HG02840 (cell line): ENCODE measurements around the gene BTG4.

Experiments
- ATAC-seq: cut with Tn5 transposase; IDR thresholded peaks from one replicate; pipeline ENCODE4 v1.9.1; 2021; ENCODE audit warnings: mild to moderate bottlenecking, moderate library complexity, moderate number of reproducible peaks; ENCODE audit not compliant: unreplicated experiment, low FRiP score

Gene BTG4

DNA sequence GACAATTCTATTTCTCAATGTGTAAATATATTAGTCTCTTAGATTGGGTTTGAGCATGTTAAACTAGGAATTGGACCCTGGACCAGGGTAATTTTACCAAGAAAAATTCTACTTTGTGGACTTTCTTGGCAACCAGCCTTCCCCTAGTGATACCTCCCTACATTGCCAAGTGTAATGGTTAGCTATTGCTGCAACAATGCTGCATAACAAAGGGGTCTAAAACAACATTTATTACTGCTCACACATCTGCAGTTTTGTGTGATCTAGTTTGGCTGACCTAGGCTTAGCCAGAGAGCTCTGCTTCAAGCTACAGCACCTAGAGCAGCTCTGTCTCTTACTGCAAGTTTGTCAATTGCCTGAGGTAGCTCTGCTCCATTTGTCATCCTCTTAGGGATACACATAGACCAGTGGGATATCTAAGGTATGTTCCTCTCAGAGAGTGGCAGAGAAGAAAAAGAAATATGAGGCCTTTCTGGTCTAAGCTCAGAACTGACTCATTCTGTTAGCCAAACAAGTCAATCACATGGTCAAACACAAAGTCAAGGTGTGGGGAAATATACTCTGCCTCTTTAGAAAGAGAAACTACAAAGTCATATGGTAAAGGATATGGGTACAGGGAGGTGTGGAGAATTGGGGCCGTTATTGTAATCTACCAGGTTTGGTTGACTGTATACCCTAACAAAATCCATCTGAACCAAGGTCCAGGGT is 26.4 kb upstream of the BTG4 start:
- ATAC-seq = no peak

DNA sequence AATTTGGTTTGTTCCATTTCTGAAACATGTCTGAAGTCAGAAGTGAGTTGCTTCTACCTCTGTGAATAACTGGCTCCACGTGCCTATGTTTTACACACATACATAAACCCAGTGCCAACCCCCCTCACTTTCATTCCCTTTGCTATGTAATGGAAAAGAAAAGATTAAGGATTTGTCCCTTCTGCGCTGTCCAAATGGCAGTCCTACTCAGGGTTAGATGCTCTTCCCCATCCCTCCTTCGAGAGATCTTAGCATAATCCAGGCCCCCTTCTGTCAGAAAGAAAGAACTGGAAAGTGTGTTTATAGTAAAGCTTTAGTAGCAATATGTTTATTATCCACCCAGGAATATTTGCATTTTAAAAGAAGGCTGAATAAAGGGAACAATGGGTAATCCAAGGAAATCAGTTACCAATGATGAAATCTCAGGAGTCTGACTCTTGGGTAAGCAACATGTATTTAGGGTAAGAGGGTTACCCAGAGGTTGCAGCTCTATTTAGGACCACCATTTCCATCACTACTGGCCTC is 25.2 kb upstream of the BTG4 start:
- ATAC-seq = no peak

DNA sequence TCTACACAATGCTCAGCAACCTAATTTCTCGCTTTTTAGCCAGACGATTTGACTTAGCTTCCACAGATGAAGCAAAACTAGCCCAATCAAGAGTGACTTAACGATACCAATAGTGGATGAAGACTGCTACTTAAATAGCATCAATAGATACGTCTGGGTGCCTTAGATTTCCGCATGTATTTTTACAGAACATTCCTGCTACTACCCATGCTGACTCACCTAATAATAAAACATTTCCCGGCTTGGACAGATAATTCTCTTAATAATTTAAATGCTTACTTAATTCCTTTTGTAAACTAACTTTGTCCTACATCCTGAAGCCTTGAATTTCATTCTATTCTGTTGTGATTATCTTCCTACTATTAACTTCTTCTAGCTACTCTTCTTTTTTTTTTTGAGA is 23.1 kb upstream of the BTG4 start:
- ATAC-seq = no peak

DNA sequence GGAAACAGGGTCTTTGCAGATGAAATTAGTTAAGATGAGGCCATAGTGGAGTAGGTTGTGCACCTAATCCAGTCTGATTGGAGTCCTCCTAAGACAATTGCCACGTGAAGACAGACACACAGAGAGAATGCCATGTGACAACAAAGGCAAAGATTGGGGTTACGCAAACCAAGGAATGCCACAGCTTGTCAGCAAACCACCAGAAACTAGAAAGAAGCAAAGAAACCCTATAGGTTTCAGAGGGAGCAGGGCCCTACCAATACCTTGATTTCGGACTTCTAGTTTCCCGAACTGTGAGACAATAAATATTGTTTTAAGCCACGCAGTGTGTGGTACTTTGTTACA is 20.2 kb upstream of the BTG4 start:
- no peak for ATAC-seq

DNA sequence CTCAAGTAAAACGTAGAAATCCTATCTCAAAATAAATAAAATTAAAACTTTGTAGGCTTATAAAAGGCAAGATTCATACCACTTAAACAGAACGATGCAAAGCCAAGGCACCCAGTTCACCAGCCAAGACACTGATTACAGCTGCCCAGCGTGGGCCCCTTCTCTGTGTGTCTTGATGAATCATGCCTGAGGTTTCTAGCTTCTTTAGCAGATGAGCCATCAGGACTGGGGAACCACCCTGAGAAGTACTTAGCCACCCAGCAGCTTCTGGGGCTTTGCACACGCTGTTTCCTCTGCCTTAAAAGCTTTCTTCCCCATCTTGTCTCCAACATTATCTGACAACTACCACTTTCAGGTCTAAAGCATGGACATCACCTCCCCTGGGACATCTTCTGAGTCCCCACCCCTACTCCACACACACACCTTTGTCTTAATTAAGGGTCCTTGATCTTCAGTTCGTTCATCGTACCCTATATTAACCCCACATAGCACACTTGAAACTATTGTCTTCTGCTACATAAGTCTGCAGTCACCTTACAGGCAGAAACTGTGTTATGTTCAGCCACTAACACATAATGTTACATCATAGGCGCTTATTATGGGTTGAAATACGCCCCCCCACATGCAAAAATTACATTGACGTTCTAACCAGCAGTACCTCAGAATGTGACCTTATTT is 19.6 kb upstream of the BTG4 start:
- no peak for ATAC-seq

DNA sequence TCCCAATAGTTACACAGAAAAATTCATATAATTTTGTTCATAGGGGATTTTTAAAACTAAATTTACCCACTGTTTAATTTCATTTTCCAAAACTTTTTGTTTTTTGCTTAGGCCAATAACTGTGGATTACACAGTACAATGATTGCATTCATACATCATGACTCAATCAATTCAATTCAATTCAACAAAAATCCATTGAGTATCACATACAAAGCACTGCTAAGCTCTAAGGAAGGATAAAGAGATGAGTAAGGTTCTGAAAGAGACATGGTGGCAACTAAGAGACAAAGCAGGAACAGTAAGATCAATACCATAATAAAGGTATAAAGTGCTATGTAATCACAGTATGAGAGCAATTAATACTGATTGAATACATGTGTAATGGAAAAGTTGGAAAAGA is 18.9 kb upstream of the BTG4 start:
- no peak for ATAC-seq

DNA sequence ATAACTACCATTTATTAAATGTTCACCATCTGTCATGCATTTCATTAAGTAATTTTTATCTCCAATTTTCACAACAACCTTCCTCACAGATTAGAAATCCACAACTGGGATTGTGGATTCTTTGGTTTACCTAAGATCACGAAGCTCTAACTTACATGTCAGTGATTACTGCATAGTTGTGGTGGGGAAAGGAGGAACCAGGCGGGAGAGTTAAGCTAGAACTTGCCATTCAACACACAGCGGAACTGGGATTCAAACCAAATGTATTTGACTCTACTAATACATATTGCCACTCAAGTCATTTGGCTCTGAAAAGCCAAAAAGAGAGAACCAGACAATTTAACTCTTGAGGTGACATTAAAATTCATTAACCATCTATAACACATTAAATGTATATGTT is 17.9 kb upstream of the BTG4 start:
- no peak for ATAC-seq

DNA sequence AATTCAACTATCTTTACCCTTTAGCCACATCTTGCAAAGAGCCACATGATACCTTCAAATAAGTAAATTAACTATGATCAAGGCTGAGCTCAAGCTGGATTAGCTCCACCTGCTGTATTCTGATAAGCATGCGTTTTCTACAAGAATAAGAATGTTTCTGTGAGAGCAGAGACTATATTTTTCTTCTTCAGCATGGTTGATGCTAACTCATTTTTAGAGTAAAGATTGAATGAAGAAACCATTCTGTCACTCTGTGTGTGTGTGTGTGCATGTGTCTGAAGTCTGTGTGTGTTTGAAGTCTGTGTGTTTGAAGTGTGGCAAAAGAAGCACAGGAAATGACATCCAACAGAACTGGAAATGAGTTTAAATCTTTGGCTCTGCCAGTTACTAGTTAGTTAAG is 16.4 kb upstream of the BTG4 start:
- no peak for ATAC-seq

DNA sequence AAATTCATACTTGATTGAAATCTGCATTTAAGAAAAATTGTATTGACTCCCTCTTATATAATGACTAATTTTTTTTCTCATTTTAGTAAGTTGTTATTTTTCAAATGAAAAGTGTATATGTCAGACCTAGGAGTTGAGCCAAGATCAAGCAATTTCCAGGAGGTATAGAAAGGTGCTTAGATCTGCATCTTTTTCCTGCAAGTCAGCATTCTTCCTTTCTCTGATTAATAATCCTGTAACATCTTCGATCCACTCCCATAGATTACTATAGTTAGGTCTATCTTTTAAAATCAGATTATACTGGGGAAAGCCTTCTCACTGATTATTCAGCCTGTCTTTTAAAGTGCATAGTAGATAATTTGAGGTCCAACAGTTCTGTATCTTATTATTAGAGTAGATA is 15.1 kb upstream of the BTG4 start:
- no peak for ATAC-seq

DNA sequence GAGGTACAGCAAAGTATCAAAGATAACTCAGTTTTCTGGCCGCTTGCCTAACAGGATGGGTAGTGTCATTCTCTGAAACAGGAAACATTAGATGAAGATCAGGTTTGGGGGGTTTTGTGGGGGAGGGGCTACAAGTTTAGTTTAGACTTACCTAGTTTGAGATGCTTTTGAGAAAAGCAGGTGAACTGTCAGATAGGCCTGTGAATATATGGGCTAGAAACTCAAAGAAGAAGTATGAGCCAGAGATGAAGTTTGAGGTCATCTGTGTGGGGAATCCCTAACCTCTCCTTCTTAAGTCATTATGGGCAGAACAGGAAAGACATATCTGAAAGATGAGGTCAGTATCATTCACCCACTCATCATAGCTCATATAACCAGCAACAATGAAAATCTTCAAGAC is 14.3 kb upstream of the BTG4 start:
- no peak for ATAC-seq

DNA sequence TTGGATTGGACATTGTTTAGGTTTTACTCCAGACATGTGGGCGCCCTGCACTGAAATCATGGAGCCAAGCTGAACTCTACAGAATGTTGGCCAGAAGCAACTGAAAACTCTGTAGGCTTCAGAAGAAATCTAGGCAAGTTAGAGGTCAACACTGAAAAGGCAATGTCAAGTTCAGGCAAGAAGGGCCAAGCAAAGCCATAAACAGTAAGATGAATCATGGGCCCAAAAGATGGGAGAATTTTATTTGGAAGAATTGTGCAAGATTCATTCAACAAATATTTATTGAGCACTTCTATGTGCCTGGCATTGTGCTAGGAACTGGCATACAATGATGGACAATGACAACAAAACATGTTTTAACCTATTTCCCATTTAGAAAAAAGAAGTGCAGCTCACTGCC is 13.3 kb upstream of the BTG4 start:
- no peak for ATAC-seq

DNA sequence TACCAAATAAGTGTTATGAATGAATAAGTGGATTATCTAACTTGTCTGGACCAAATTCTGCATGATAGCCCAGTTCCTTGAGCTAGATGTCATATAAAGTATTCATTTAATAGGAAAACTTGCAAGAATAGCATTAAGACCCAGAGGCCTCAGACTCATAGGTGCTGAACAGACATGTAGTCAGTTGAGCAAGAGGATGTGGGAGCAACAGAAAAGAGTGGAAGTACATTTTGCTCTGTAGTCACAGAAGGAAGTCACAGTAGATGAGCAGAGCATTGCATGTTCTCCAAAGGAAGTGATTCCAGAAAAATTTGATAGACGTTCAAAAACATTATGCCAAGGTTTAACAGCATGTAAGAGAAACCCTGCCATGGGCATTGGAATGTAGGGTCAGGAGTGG is 11.9 kb upstream of the BTG4 start:
- no peak for ATAC-seq

DNA sequence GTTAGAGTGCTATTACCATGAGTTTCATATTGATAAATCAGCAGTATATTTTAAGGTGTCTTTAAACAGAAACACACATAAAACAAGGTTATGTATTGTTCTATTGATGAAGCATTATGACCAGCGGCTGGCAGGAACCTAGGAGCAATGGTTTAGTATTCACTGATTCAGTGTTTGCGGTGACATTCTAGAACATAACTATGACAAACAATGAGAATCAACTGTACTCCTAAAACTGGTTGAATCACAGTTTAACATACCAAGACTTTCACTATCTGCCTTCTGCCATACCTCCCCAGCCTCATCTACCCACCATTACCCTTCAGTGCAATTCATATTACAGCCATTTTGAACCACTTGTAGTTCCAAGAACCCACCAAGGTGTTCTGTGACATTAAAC is 11.2 kb upstream of the BTG4 start:
- ATAC-seq = no peak

DNA sequence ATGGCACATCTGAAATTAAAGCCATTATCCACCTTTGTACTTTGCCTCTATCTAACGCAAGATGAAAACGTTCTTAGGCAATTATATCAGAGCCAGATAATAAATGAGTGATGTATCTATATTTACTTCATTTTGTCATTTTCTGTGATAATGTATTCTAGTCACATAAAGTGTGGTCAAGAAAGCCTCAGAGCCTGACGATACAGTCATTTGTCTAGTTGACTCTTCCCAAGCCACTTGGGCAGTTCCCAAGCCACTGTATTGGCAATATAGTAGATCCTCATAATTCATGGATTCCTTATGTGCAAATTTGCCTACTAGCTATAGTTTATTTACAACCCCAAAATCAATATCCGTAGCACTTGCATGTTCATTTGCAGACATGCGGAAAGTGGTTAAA is 10.2 kb upstream of the BTG4 start:
- no peak for ATAC-seq

DNA sequence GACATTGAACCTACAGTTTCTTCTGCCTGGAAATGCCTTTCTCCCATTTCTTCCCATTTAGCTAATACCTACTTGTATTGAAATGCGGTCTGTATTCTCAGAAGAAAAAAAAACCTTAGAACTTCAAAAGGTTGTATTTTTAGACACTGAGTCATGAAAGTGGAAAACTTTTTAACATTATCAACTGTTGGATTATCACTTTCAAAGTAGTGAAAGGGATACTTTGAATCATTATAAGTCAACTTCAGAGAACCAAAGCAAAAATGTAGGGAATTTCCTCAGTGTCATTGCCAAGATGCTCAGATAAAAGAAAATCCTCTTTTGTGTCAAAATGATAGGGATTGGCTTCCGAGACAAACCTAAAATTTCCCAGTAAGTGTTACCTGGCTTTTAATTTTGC is 8.9 kb upstream of the BTG4 start:
- ATAC-seq = no peak

DNA sequence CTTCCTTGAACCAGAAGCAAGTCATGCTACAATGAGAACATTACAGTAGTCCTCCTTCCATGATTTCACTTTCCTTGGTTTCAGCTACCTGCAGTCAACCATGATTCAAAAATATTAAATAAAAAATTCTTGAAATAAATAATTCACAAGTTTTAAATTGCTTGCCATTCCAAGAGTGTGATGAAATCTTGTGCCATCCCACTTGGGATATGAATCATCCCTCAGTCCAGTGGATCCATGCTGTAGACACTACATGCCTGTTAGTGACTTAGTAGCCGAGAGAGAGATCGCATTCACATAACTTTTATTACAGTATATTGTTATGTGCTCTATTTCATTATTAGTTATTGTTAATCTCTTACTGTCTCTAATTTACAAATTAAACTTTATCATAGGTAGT is 8.4 kb upstream of the BTG4 start:
- ATAC-seq = no peak

DNA sequence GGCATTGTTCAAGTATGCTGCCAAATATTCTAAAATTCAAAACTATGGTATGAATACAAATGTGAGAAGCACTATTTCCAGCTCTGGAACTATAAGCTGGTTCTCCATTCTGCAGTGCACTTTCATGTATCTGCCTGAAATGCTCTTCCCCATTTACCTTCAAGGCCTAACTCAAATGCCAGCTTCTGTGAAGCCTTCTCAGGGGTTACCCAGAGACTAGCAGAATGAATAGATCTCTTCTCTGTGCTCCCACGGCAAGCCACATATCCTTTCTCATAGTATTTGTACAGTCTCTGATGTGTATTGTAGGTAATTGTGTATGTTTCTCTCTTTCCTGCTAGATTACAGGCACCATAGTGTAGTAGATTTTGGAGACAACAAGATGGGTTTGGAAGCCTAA is 6.5 kb upstream of the BTG4 start:
- no peak for ATAC-seq

DNA sequence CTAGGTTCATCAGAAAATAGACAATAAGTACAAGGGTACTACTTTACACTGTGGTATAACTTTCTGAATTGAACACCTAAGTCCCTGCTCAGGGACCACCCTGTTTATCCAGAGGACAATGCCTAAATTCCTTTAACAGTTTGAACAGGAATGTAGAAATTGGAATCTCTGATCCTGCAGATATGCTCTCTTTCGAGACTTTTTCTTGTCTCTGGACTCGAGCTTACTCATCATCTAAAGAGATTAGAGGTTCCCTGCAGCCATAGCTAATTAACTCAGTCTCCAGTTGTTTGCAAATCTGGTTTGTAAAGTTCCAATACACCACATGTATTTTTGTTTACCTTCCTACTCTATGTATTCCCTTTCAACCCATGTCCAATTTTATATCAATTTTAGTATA is 3.4 kb upstream of the BTG4 start:
- ATAC-seq = no peak

DNA sequence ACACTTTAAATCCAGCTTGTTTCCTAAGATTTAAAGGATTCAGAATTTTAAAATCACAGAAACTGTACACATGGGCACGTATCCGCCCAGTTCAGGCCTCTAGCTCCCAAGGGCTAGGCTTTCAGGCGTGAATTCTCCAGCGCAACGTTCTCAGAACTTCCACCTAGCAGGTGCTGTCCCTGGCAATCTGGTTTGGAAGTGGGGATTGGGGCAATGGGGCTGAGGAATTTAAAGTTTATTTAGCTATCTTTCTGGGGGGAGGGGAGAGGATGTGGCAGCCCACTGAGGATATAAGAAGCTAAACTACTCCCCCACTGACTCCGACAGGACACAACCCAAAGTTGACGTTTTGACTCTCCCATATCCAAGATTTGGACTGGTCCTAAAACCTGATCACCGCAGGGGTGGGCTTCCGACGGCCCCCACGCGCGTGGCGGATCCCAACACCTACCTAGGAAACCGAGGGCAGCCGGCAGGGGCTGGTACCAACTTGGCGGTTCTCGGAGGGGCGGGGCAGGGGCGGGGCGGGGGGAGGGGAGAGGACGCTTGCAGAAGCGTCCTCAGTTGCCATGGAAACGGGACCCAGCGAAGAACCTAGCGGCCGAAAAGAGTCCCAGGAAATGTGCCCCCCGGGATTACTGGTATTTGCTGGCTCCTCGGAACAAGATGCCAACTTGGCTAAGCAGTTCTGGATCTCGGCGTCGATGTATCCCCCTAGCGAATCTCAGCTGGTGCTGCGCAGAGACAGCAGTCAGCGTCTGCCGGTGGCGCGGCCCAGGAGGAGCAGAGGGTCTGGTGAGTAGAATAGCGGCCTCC is 2.2 kb upstream of the BTG4 start, which contains the start of gene HOATZ:
Gene HOATZ, plus strand, starts transcription at position 563 of the 816 bp plus-strand sequence. Its CDS starts 7 bp downstream, at position 570.
- ATAC-seq = no peak

DNA sequence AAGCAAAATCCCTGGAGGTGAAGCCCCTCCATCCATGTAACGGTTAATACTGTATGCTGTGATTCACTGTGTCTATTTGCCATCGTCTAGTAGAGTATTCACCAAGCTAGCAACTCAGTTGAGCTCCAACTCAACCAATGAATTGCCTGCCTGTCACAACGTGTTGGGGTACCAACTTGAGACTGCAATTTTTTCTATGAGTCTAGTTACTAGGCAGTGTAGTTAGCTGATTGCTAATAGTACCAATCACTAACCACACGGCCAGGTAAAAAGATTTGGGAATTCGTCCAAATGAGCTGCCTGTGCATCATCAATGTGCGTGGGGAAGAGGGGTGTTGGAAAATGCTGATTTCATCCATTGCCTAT is 1.0 kb upstream of the BTG4 start:
- ATAC-seq = no peak

DNA sequence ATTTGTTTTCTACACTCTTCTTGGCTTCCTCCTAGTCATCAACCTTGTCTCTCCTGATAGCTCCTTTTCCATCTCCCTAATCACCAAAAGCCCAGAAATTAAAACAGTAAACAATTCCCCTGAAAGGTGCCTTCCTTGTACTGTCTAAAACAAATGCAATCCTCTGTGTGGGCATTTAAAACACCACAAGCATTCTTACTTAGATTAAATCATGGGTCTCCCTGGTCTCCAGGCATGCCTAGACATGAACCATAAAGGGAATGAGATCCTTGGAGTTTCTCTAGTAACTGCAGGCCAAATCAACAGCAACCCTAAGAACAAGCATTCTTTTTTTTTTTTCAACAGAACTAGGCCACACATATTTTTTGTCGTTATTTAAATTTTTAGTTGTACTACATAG is 1.9 kb downstream of the BTG4 start:
- no peak for ATAC-seq

DNA sequence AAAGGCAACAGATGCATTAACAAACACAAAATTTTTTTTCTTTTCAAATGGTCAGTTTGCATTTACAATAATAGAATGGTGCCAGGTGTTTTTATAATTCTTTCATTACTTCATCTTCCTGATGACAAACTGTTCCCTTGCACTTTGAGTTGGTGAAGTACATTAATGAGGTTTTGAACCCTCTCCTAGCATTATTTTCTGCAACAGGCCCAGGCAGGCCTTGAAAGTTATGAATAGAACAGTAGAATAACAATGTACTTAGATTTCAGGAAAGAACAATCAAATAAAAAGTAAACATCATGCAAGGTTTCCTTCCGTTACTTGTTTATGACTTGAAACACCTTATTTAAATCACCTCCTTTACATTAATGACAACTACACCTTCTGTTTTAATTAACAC is 9.6 kb downstream of the BTG4 start:
- ATAC-seq = no peak
